Measurements from ENCODE around the gene HOXD12. TPM values are rescaled to one million over a fixed set of nuclear protein-coding genes. Genes with fewer than 3 reads are reported as not detected.

Gene HOXD12
- total and polyA plus RNA-seq, 9 donors, result not detected

DNA sequence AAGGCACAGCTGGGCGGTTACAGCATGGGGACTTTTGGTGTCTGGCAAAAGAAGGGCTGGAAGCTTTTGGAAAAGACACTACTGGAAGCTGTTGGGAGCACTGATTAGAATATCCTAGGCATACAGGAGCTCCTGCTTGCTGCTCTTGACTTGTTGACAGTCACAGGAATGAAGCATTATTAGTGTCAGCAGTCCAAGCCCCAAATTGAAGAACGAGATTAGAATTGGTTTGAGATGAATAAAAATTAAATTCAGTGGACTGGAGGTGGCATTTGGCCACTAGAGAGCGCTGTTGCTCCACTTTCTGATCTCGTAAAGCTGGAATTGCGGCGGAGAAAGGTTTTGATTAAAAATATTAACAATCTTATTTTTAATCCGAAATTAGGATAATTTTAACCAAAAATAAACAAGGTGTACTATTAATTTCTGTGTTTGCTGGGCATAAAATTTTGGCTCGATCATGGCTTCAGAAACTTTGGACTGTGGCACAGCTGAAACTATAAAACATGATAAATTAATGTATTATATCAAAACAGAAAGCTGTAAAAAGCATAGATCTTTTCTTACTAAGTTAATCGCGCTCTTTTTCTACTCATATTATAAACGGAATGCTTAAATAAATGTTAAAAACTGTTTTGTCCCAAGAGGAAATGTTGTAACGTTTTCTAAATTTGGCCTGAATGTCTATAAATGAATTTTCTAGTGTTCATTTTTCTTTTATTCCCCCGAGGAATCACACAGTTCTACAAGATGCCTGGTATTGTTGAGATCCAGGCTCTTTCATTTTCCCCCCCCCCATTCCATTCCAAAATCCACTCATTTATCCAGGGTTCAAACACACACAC, 27.6 kb downstream of the HOXD12 start:
- Histone ChIP-seq H3K4me3 (peak overlapping the region; percentile 10), H3K4me1 (ENCODE audit: insufficient read depth) (peaks cover 2% of the 10 kb centered on the region), H3K36me3 (no peaks in the 10 kb centered on the region), H3K27ac (no peak overlapping the region), H3K9me3 (no peaks in the 10 kb centered on the region), H3K27me3 (no peaks in the 10 kb centered on the region)
- DNase-seq, result peak; percentile 67 to 87 (median 82)
- 8 to 10% (median 9%) methylated on average over 13 of the region's 13 CpGs for WGBS, 3 donors
- intact Hi-C loops (cut with DNase I), result loop anchor here (5.0 to 10.0 kb wide), 5 partner anchors 425 to 1035 kb away; no protein-coding TSS in a partner anchor
- TF ChIP-seq, protein P1, sequence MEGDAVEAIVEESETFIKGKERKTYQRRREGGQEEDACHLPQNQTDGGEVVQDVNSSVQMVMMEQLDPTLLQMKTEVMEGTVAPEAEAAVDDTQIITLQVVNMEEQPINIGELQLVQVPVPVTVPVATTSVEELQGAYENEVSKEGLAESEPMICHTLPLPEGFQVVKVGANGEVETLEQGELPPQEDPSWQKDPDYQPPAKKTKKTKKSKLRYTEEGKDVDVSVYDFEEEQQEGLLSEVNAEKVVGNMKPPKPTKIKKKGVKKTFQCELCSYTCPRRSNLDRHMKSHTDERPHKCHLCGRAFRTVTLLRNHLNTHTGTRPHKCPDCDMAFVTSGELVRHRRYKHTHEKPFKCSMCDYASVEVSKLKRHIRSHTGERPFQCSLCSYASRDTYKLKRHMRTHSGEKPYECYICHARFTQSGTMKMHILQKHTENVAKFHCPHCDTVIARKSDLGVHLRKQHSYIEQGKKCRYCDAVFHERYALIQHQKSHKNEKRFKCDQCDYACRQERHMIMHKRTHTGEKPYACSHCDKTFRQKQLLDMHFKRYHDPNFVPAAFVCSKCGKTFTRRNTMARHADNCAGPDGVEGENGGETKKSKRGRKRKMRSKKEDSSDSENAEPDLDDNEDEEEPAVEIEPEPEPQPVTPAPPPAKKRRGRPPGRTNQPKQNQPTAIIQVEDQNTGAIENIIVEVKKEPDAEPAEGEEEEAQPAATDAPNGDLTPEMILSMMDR (IDR thresholded peaks at IDR 0.05), result peak; percentile 88 to 95 (median 90)
- TF ChIP-seq POLR2A (IDR thresholded peaks at IDR 0.05), result no peak
- TF ChIP-seq EP300 (IDR thresholded peaks at IDR 0.05), result no peak

DNA sequence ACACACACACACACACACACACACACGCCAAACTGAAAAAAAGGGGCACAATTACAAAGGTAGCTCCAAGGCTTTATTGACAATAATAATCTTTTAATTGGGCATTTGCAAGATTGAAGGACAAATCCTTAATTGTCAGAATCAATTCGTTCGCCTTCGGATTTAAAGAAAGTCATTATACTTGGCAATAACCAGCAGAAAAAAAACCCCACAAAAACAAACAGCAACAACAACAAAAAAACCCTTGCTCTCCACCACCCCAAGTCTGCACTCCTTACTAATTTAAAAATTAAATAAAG, 28.1 kb downstream of the HOXD12 start:
- Histone ChIP-seq H3K36me3 (no peaks in the 10 kb centered on the region), H3K4me1 (ENCODE audit: insufficient read depth) (peaks cover 2% of the 10 kb centered on the region), H3K9me3 (no peaks in the 10 kb centered on the region), H3K27ac (no peak overlapping the region), H3K27me3 (no peaks in the 10 kb centered on the region), H3K4me3 (peak overlapping the region; percentile 55)
- intact Hi-C loops (cut with DNase I), result loop anchor here (5.0 to 10.0 kb wide), 5 partner anchors 425 to 1035 kb away; no protein-coding TSS in a partner anchor
- no peak for DNase-seq
- 46 to 59% (median 50%) methylated on average over 4 of the region's 4 CpGs for WGBS, 3 donors
- TF ChIP-seq, protein P1 (IDR thresholded peaks at IDR 0.05), result no peak
- TF ChIP-seq POLR2A (IDR thresholded peaks at IDR 0.05) (no peak), EP300 (IDR thresholded peaks at IDR 0.05) (no peak)

DNA sequence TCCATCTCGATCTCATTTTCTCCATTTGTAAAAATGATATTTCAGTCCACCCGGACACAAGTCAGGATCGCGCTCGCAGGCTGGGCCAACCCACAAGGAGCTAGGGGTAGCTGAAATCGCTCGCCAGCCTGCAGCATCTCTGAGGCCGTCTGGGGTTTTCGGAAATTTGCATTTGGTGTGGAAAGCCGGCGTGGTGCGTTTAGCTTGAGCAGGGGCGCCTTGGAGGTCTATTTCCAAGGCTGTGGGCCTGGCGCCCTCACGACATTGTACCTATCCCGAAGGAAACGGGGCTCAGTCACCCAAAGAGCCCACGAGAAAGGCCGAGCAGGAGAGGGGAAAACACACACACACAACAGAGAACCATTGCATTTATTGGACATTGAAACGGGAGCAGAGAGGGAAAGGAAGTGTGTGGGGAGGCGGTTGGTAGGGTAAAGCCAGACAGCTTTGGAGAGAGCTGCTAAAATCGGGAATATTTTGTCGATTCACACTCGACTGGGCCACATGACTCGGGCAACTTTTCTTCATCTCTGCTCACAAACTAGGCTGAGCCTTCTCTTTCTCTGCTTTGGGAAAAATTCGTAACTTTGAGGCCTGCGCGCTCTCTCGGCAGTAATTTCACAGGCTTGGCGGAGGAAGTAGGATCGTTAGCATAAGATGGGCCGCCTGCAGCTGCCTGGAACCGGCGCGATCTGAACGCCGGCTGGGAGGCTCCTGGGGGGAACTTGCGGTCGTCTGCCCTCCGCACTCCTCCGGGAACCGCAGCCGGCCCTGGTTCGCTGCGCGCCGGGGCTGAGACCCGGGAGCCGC, 28.8 kb downstream of the HOXD12 start:
- no peaks in the 10 kb centered on the region for H3K27me3 ChIP-seq
- peak overlapping the region; percentile 55 for H3K4me3 ChIP-seq
- H3K36me3 ChIP-seq, result no peaks in the 10 kb centered on the region
- intact Hi-C loops (cut with DNase I), result loop anchor here (5.0 to 10.0 kb wide), 5 partner anchors 424 to 1034 kb away; no protein-coding TSS in a partner anchor
- no peak for TF ChIP-seq EP300 (IDR thresholded peaks at IDR 0.05)
- TF ChIP-seq, protein P1 (IDR thresholded peaks at IDR 0.05), result no peak
- peaks cover 6% of the 10 kb centered on the region for H3K4me1 ChIP-seq (ENCODE audit: insufficient read depth)
- DNase-seq, result peak; percentile 48 to 73 (median 53)
- H3K27ac ChIP-seq, result peak overlapping the region; percentile 94 to 99
- 14 to 15% (median 15%) methylated on average over 49 of the region's 49 CpGs for WGBS, 3 donors
- no peaks in the 10 kb centered on the region for H3K9me3 ChIP-seq

DNA sequence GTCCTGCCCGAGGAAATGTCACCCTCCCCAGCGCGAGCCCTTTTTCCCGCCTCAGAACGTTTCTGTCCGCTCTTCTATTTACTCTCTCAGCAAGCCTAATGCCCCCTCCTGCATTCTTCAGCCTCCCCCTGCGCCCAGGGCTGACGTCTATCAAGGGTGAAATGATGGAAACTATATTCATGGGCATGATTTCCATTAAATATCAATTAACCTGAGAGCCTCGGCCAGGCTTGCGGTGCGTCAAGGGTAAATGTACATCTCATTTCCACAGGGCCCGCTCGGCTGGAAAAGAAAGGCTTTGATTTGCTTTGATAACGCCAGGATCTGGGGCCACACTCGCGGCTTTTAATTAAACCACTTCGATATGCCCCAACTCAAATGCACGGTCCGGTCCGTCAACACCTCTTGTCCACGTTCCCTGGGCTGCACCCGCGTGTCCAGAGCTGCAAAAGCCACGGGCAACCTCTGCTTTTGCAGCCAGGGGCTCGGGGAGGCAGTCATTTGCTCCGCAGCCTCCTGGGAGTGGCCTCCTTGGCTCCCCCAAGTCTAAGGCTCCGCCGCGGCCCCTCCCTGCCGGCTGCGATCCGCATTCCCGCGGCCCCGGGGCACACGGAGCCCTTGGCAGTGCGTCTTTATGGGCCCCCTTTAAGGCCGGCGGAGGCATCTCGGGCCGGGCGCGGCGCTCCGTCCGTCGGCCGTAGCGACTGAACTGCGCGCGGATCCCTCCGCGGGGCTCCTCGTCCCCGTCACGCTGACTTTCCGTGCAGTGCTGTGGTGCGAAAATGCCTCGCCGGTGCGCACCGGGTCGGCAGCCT, 29.6 kb downstream of the HOXD12 start, which contains the start of gene HOXD8:
Gene HOXD8, plus strand, starts transcription at position 724 of the 815 bp plus-strand sequence. CDS start 662 bp downstream, outside the sequence.
- intact Hi-C loops (cut with DNase I), result loop anchor here (5.0 to 10.0 kb wide), 5 partner anchors 423 to 1033 kb away; no protein-coding TSS in a partner anchor

More for the DNA sequence above, 29.6 kb downstream of the HOXD12 start, which contains the start of gene HOXD8:
- peak; percentile 90 to 94 (median 91) for DNase-seq
- no peaks in the 10 kb centered on the region for H3K36me3 ChIP-seq
- peak within 1 kb of the TSS; percentile 55 for H3K4me3 ChIP-seq
- TF ChIP-seq, protein P1 (IDR thresholded peaks at IDR 0.05), result peak in 2 of 3 donors; percentile 22 to 25
- TF ChIP-seq POLR2A (IDR thresholded peaks at IDR 0.05) (peak; percentile 69), EP300 (IDR thresholded peaks at IDR 0.05) (no peak)
- H3K4me1 ChIP-seq (ENCODE audit: insufficient read depth), result peaks cover 9% of the 10 kb centered on the region
- 0 to 1% (median 0%) methylated on average over 44 to 64 of the region's 64 CpGs for WGBS, 3 donors
- no peaks in the 10 kb centered on the region for H3K27me3 ChIP-seq
- H3K9me3 ChIP-seq, result no peaks in the 10 kb centered on the region
- peak within 1 kb of the TSS; percentile 94 to 99 for H3K27ac ChIP-seq

Measured in ovary (tissue), 9 donors.